HEK293T (cell line): Measurements from ENCODE around the gene IGFL1.
"Not testable (repeated sequence)": the region's sequence is repeated elsewhere in the genome, so short reads cannot be mapped to it uniquely, and the experiment has no call there.

ENCODE experiments used
- CTCF ChIA-PET: fragments of 350-600 bp; formaldehyde crosslinking; extraction: SDS; loops from one replicate; lab custom pipeline; 2021; ENCODE audit warnings: antibody characterized with exemption, inconsistent platforms; lab: Yijun Ruan, JAX
- POLR2A ChIA-PET: fragments of 350-600 bp; formaldehyde crosslinking; extraction: SDS; loops from one replicate; lab custom pipeline; 2020; ENCODE audit warnings: antibody characterized with exemption, inconsistent platforms; lab: Yijun Ruan, JAX
- DNase-seq: peaks from one replicate; pipeline ENCODE4 v3.0.0; 2012; ENCODE audit warnings: mixed read lengths; ENCODE audit errors: extremely low spot score
- ARNT ChIP-seq: fragments of 450-650 bp; IDR thresholded peaks from 2 replicates; pipeline ENCODE4 v1.6.1; 2017; ENCODE audit warnings: mild to moderate bottlenecking
- BHLHE40 ChIP-seq: fragments of 450-650 bp; IDR thresholded peaks from 2 replicates; pipeline ENCODE4 v1.6.1; 2016; ENCODE audit warnings: mild to moderate bottlenecking, moderate library complexity, borderline replicate concordance
- CTBP1 ChIP-seq: fragments of 450-650 bp; IDR thresholded peaks from 2 replicates; pipeline ENCODE4 v1.6.1; 2016; ENCODE audit warnings: borderline replicate concordance
- ELF4 ChIP-seq: fragments of 450-650 bp; IDR thresholded peaks from 2 replicates; pipeline ENCODE4 v1.6.1; 2017; ENCODE audit warnings: antibody characterized with exemption
- FOXA1 ChIP-seq: fragments of 450-650 bp; IDR thresholded peaks from 2 replicates; pipeline ENCODE4 v1.6.1; 2016; ENCODE audit warnings: mild to moderate bottlenecking
- FOXK2 ChIP-seq: fragments of 450-650 bp; IDR thresholded peaks from 2 replicates; pipeline ENCODE4 v1.6.1; 2016; ENCODE audit warnings: mild to moderate bottlenecking
- FOXM1 ChIP-seq: fragments of 450-650 bp; IDR thresholded peaks from 2 replicates; pipeline ENCODE4 v1.6.1; 2017; ENCODE audit warnings: mild to moderate bottlenecking, borderline replicate concordance
- HDGF ChIP-seq: fragments of 450-650 bp; IDR thresholded peaks from 2 replicates; pipeline ENCODE4 v1.6.1; 2017; ENCODE audit warnings: antibody characterized with exemption, borderline replicate concordance
- L3MBTL2 ChIP-seq: fragments of 450-650 bp; conservative IDR thresholded peaks from 2 replicates; pipeline ENCODE4 v1.6.1; 2016; ENCODE audit warnings: mild to moderate bottlenecking
- LEF1 ChIP-seq: fragments of 450-650 bp; IDR thresholded peaks from 2 replicates; pipeline ENCODE4 v1.6.1; 2017; ENCODE audit warnings: mild to moderate bottlenecking, borderline replicate concordance
- NFRKB ChIP-seq: fragments of 450-650 bp; IDR thresholded peaks from 2 replicates; pipeline ENCODE4 v1.6.1; 2016; ENCODE audit warnings: mild to moderate bottlenecking, moderate library complexity
- SP1 ChIP-seq: fragments of 450-650 bp; IDR thresholded peaks from 2 replicates; pipeline ENCODE4 v1.6.1; 2017
- SUZ12 ChIP-seq: fragments of 450-650 bp; IDR thresholded peaks from 2 replicates; pipeline ENCODE4 v1.6.1; 2016; ENCODE audit warnings: mild to moderate bottlenecking
- TARDBP ChIP-seq: fragments of 450-650 bp; IDR thresholded peaks from 2 replicates; pipeline ENCODE4 v1.6.1; 2016
- ZNF384 ChIP-seq: fragments of 450-650 bp; IDR thresholded peaks from 2 replicates; pipeline ENCODE4 v1.6.1; 2016
- TF ChIP-seq, protein P1 (sequence below): fragments of 450-650 bp; IDR thresholded peaks from 2 replicates; pipeline ENCODE4 v1.6.1; 2016

Gene IGFL1

DNA sequence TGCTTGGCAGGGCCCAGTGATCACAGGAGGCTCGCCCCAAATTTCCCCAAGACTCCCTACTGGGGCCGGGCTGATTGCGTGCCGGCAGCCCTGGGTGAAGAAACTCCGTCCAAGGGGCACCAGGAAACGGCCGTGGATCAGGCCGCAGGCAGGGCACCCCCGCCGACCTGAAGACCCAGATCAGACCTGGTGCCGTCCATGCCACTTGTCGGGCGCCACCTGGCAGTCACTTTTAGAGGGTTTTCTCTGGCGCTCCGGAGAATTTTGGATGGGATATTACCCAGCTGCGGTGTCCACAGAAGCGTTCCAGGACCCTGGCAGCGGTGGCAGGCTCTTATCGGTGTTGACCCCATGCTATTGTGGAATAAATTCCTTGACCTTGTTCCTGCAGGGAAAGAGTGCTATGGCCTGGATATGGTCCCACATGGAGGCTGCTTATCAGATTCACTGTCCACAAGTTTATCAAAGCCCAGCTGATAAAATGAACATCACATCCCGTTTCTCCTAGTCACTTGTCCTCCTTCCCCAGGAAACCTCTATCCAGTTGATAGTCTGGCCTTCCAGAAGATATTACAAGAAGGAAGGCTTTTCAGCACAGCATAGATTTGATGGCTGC lies 43.3 kb upstream of the IGFL1 start:
- ChIA-PET CTCF (interaction anchor here (0.6 kb wide), 1 partner anchor 86 kb away, joined by 4 read pairs; no protein-coding TSS in a partner anchor), POLR2A (no interaction called here)
- TF ChIP-seq FOXM1 (no peak), FOXA1 (no peak), LEF1 (no peak), ZNF384 (no peak), ARNT (no peak), FOXK2 (no peak), BHLHE40 (no peak), ELF4 (no peak), HDGF (no peak), TARDBP (no peak), SP1 (no peak), CTBP1 (no peak), NFRKB (no peak), L3MBTL2 (no peak), SUZ12 (no peak)
- TF ChIP-seq, protein P1, sequence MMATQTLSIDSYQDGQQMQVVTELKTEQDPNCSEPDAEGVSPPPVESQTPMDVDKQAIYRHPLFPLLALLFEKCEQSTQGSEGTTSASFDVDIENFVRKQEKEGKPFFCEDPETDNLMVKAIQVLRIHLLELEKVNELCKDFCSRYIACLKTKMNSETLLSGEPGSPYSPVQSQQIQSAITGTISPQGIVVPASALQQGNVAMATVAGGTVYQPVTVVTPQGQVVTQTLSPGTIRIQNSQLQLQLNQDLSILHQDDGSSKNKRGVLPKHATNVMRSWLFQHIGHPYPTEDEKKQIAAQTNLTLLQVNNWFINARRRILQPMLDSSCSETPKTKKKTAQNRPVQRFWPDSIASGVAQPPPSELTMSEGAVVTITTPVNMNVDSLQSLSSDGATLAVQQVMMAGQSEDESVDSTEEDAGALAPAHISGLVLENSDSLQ = no peak
- DNase-seq = no peak

DNA sequence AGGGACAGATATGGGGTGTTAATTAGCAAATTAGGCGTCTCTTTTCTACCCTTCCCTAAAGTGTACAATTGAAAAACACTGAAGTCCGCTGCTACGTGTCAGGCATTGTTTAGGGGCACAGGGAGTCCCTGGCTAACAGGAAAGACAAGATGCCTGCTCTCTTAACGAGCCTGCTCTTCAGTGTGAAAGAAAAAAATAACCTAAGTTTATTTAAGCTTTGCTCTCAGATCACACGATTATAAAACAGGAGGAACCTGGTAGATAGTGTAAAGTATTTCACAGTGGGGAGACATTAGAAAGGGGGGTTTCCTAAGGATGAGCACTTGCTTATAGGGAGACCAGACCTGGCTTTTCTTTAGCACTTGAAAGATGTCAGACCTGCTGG lies 42.8 kb upstream of the IGFL1 start:
- no peak for DNase-seq
- TF ChIP-seq HDGF (no peak), TARDBP (no peak)
- TF ChIP-seq, protein P1 = no peak
- POLR2A ChIA-PET = no interaction called here
- CTCF ChIA-PET = no interaction called here

DNA sequence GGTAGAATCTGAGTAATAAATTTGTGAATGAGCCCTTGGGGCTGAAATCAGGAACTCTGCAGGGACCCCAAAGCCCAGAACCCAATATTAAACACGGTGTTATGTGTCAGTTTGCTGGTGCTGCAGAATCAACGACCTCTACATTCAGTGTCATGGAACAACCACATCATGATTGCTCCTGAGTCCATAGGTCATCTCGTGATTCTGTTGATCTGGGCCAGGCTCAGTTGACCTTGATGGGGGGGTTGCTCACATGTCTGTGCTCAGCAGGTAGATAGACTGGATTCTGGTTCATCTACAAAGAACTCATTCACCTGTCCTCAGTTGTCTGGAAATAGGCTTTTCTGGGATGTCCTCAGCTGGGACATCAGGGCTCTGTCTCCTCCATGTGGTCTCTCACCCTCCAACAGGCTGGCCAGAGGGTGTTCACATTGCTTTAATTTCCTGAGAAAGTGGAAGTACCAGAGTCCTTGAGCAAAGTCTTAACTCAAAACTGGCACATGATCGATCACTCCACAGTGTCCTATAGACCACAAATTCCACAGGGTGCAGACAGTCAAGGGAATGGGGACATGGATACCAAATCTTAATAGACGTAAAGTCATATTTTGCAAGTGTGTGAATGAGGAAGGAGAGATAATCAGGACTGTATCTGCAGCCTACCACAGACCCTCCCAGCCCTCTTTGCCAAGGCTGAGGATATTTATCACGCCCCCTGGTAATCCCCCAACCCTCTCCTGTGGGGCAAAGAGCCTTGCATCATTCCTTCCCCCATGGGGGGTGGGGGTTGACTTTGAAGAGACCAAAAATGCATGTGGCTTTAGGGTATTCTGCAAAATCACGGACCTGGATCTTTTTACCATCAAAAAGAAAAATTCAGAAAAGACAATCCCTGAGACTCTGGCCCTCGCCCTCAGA lies 39.3 kb upstream of the IGFL1 start:
- POLR2A ChIA-PET = no interaction called here
- CTCF ChIA-PET = interaction anchor here (0.6 to 1.1 kb wide), 7 partner anchors 8 to 111 kb away, joined by 3 to 6 read pairs (median 4); no protein-coding TSS in a partner anchor
- no peak for DNase-seq
- TF ChIP-seq LEF1 (no peak), ZNF384 (no peak), ELF4 (no peak), FOXA1 (no peak), SUZ12 (no peak), HDGF (no peak), L3MBTL2 (no peak), ARNT (no peak), NFRKB (no peak)
- TF ChIP-seq, protein P1 = no peak

DNA sequence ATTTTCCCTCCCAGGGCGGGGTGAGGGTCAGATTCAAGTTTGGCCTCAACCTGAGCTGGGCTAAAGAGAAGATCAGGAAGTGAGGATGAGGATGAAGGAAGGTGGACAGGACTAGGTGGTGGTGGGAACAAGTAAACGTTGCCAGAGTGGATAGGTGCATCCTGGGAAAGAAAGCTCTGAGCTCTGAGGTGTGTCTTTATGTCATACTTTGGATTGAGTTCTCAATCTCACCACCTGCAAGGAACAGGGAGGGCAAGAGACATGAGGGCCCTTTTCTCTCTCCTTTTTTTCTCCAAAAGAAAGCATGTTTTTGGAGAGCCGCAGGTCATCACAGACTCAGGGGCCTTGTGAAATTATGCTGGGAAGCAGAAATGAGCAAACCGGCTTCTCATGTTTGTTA lies 38.2 kb upstream of the IGFL1 start:
- TF ChIP-seq HDGF (no peak), FOXA1 (no peak), CTBP1 (no peak), L3MBTL2 (no peak), SUZ12 (no peak), ARNT (no peak), BHLHE40 (no peak), LEF1 (no peak), SP1 (no peak), TARDBP (no peak)
- TF ChIP-seq, protein P1 = no peak
- DNase-seq = no peak
- ChIA-PET CTCF (interaction anchor here (0.6 to 1.1 kb wide), 3 partner anchors 13 to 466 kb away, joined by 3 to 5 read pairs (median 3); no protein-coding TSS in a partner anchor), POLR2A (no interaction called here)

- ChIA-PET POLR2A (no interaction called here), CTCF (interaction anchor here (0.6 to 1.1 kb wide), 3 partner anchors 13 to 465 kb away, joined by 3 to 5 read pairs (median 3); no protein-coding TSS in a partner anchor)
- TF ChIP-seq FOXK2 = no peak
- TF ChIP-seq TARDBP = no peak
- no peak for TF ChIP-seq ELF4
- no peak for DNase-seq
These were observed 37.6 kb upstream of the IGFL1 start for GRCh38 chr19:46191972-46192371.

- CTCF ChIA-PET = interaction anchor here (1.0 kb wide), 1 partner anchor 114 kb away, joined by 5 read pairs; no protein-coding TSS in a partner anchor
- DNase-seq, POLR2A ChIA-PET: not testable (repeated sequence)
These were observed 36.9 kb upstream of the IGFL1 start for GRCh38 chr19:46192626-46192991.
